ENCODE measurements around the gene GYPC. TPM values are rescaled to one million over a fixed set of nuclear protein-coding genes. Genes with fewer than 3 reads are reported as not detected.

GYPC gene
- total and polyA plus RNA-seq, 2 experiments from 2014 or later, result 42.6 to 45.8 TPM

DNA sequence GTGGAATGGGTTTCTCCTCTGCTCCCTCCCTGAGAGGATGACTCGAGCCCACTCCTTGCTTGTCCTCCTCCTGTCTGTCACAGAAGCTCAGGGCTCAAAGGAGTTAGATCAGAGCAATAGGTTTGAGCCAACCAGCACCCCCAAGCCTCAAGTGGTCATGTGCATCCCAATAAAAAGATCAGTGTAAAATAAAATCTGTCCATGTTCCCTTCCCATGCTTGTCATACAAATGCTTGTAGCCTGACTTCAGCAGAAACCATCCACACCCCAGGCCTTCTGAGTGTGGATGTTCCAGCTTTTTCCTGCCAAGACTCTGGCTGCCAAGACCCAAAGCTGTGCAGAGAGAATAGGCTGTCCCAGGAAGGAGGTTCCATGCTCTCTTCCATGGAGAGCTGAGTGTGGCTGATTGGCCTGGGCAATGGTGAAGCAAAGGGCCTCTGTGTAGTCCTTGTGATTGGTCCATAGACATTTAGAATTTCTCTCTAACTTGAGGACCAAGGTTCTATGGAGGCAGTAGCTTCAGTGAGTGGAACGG is 67.4 kb downstream of the GYPC start:
- Histone ChIP-seq H2AFZ (no peak overlapping the region), H3K27me3 (replicated peaks; ENCODE audit: insufficient read depth) (no peaks in the 10 kb centered on the region), H3K36me3 (ENCODE audit: low read depth) (no peaks in the 10 kb centered on the region), H3K9ac (no peak overlapping the region), H3F3A (ENCODE audit: insufficient read depth) (no peaks in the 10 kb centered on the region), H3K4me3 (no peak overlapping the region), H3K9me3 (ENCODE audit: low read depth) (no peaks in the 10 kb centered on the region), H3K4me1 (ENCODE audit: insufficient read depth) (no peaks in the 10 kb centered on the region), H3K27ac (no peak overlapping the region), H3K4me2 (ENCODE audit: unreplicated experiment) (no peak overlapping the region), H3K79me2 (ENCODE audit: insufficient read depth) (no peaks in the 10 kb centered on the region), H3K9me2 (ENCODE audit: insufficient read depth) (no peaks in the 10 kb centered on the region), H4K20me1 (ENCODE audit: insufficient read depth) (no peaks in the 10 kb centered on the region)
- WGBS, 2 experiments (ENCODE audit: low coverage in 1 of 2, low lambda C conversion rate in 2 of 2, missing lambda C conversion rate in 2 of 2), result 5 to 12% methylated on average over 2 of the region's 2 CpGs
- no peak for TF ChIP-seq EZH2 (IDR thresholded peaks at IDR 0.05; ENCODE audit: insufficient read depth, poor library complexity, severe bottlenecking)
- no peak for TF ChIP-seq EZH2phosphoT487 (IDR thresholded peaks at IDR 0.05; ENCODE audit: insufficient read depth, low read depth)
- no peak for DNase-seq
- in situ Hi-C loops (cut with MboI), result no loop called here

DNA sequence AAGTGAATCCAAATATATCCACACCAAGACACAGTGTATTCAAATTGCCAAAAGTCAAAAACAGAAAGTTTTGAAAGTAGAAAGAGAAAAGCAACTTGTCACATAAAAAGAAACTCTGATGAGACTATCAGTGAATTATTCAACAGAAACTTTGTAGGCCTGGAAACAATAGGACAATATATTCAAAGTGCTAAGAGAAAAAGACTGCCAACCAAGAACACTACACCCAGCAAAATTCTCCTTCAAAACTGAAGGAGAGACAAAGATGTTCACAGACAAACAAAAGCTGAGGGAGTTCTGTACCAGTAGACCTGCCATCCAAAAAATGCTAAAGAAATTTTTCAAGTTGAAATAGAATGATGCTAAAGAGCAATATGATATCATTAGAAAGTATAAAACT is 69.6 kb downstream of the GYPC start:
- Histone ChIP-seq H3K9ac (no peak overlapping the region), H4K20me1 (ENCODE audit: insufficient read depth) (no peaks in the 10 kb centered on the region), H3K9me3 (ENCODE audit: low read depth) (no peaks in the 10 kb centered on the region), H3K9me2 (ENCODE audit: insufficient read depth) (no peaks in the 10 kb centered on the region), H3K4me2 (ENCODE audit: unreplicated experiment) (no peak overlapping the region), H2AFZ (no peak overlapping the region), H3K27ac (no peak overlapping the region), H3K4me1 (ENCODE audit: insufficient read depth) (no peaks in the 10 kb centered on the region), H3F3A (ENCODE audit: insufficient read depth) (no peaks in the 10 kb centered on the region), H3K79me2 (ENCODE audit: insufficient read depth) (no peaks in the 10 kb centered on the region), H3K36me3 (ENCODE audit: low read depth) (no peaks in the 10 kb centered on the region), H3K27me3 (replicated peaks; ENCODE audit: insufficient read depth) (no peaks in the 10 kb centered on the region), H3K4me3 (no peak overlapping the region)
- TF ChIP-seq EZH2 (IDR thresholded peaks at IDR 0.05; ENCODE audit: insufficient read depth, poor library complexity, severe bottlenecking), result no peak
- no peak for TF ChIP-seq EZH2phosphoT487 (IDR thresholded peaks at IDR 0.05; ENCODE audit: insufficient read depth, low read depth)
- no peak for DNase-seq
- in situ Hi-C loops (cut with MboI), result no loop called here

DNA sequence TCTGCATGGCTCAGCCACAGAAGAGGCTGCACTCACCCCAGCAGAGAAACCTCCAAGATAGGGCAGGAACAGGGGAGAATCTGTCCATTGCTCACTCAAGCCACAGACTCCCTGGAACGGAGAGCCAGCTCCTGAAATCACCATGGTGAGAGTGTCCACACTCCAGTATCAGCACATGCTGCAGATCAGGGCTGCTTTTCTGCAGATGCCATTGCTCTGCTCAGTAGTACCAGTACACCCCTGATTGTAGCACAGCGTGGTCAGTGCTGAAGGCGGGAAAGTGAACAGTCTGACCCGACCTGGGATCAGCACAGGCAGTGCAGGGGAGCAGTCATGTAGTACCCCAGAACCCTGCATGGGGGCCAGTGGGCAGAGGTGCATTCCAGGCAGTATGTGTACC is 73.9 kb downstream of the GYPC start:
- DNase-seq, result no peak
- Histone ChIP-seq H3K4me3 (no peak overlapping the region), H2AFZ (no peak overlapping the region), H3F3A (ENCODE audit: insufficient read depth) (no peaks in the 10 kb centered on the region), H3K27me3 (replicated peaks; ENCODE audit: insufficient read depth) (no peaks in the 10 kb centered on the region), H3K9me3 (ENCODE audit: low read depth) (no peaks in the 10 kb centered on the region), H3K79me2 (ENCODE audit: insufficient read depth) (no peaks in the 10 kb centered on the region), H3K9me2 (ENCODE audit: insufficient read depth) (no peaks in the 10 kb centered on the region), H3K4me1 (ENCODE audit: insufficient read depth) (no peaks in the 10 kb centered on the region), H3K4me2 (ENCODE audit: unreplicated experiment) (no peak overlapping the region), H3K27ac (no peak overlapping the region), H4K20me1 (ENCODE audit: insufficient read depth) (no peaks in the 10 kb centered on the region), H3K36me3 (ENCODE audit: low read depth) (no peaks in the 10 kb centered on the region), H3K9ac (no peak overlapping the region)
- 40 to 42% methylated on average over 4 of the region's 4 CpGs for WGBS, 2 experiments (ENCODE audit: low coverage in 1 of 2, low lambda C conversion rate in 2 of 2, missing lambda C conversion rate in 2 of 2)
- in situ Hi-C loops (cut with MboI), result no loop called here
- TF ChIP-seq EZH2phosphoT487 (IDR thresholded peaks at IDR 0.05; ENCODE audit: insufficient read depth, low read depth) (no peak), EZH2 (IDR thresholded peaks at IDR 0.05; ENCODE audit: insufficient read depth, poor library complexity, severe bottlenecking) (no peak)

- TF ChIP-seq EZH2 (IDR thresholded peaks at IDR 0.05; ENCODE audit: insufficient read depth, poor library complexity, severe bottlenecking) (no peak), EZH2phosphoT487 (IDR thresholded peaks at IDR 0.05; ENCODE audit: insufficient read depth, low read depth) (no peak)
- in situ Hi-C loops (cut with MboI), result no loop called here
Measured at GRCh38 chr2:126730655-126731054, 74.7 kb downstream of the GYPC start.

GRCh38 chr2:126731353-126731752 is 75.4 kb downstream of the GYPC start:
- Histone ChIP-seq H3K9me2 (ENCODE audit: insufficient read depth) (no peaks in the 10 kb centered on the region), H3K9ac (no peak overlapping the region), H3K4me2 (ENCODE audit: unreplicated experiment) (no peak overlapping the region), H3F3A (ENCODE audit: insufficient read depth) (no peaks in the 10 kb centered on the region), H3K27ac (no peak overlapping the region), H3K4me1 (ENCODE audit: insufficient read depth) (no peaks in the 10 kb centered on the region), H4K20me1 (ENCODE audit: insufficient read depth) (no peaks in the 10 kb centered on the region), H3K4me3 (no peak overlapping the region), H2AFZ (no peak overlapping the region), H3K36me3 (ENCODE audit: low read depth) (no peaks in the 10 kb centered on the region), H3K9me3 (ENCODE audit: low read depth) (no peaks in the 10 kb centered on the region), H3K79me2 (ENCODE audit: insufficient read depth) (no peaks in the 10 kb centered on the region), H3K27me3 (replicated peaks; ENCODE audit: insufficient read depth) (no peaks in the 10 kb centered on the region)
- 59 to 64% methylated on average over 5 of the region's 5 CpGs for WGBS, 2 experiments (ENCODE audit: low coverage in 1 of 2, low lambda C conversion rate in 2 of 2, missing lambda C conversion rate in 2 of 2)
- no peak for TF ChIP-seq EZH2 (IDR thresholded peaks at IDR 0.05; ENCODE audit: insufficient read depth, poor library complexity, severe bottlenecking)
- no peak for TF ChIP-seq EZH2phosphoT487 (IDR thresholded peaks at IDR 0.05; ENCODE audit: insufficient read depth, low read depth)
- no peak for DNase-seq
- in situ Hi-C loops (cut with MboI), result no loop called here

More at GRCh38 chr2:126730655-126731054, 74.7 kb downstream of the GYPC start:
- Histone ChIP-seq H2AFZ (no peak overlapping the region), H3K36me3 (ENCODE audit: low read depth) (no peaks in the 10 kb centered on the region), H3K4me2 (ENCODE audit: unreplicated experiment) (no peak overlapping the region), H3K27me3 (replicated peaks; ENCODE audit: insufficient read depth) (no peaks in the 10 kb centered on the region), H3F3A (ENCODE audit: insufficient read depth) (no peaks in the 10 kb centered on the region), H3K27ac (no peak overlapping the region), H3K9ac (no peak overlapping the region), H3K79me2 (ENCODE audit: insufficient read depth) (no peaks in the 10 kb centered on the region), H3K9me2 (ENCODE audit: insufficient read depth) (no peaks in the 10 kb centered on the region), H3K9me3 (ENCODE audit: low read depth) (no peaks in the 10 kb centered on the region), H3K4me3 (no peak overlapping the region), H3K4me1 (ENCODE audit: insufficient read depth) (no peaks in the 10 kb centered on the region), H4K20me1 (ENCODE audit: insufficient read depth) (no peaks in the 10 kb centered on the region)
- no peak for DNase-seq
- WGBS, 2 experiments (ENCODE audit: low coverage in 1 of 2, low lambda C conversion rate in 2 of 2, missing lambda C conversion rate in 2 of 2), result 46 to 48% methylated on average over 5 of the region's 5 CpGs

Measured in GM23248 (cell line).